GM12874 (cell line): ENCODE data around the gene FRMD4A.

Experiments used
- TF ChIP-seq, protein P1 (sequence below): IDR thresholded peaks from 2 replicates; pipeline ENCODE4 v1.5.1; 2011; ENCODE audit warnings: low read depth, mild to moderate bottlenecking, control low read depth, low read length, moderate library complexity; ENCODE audit not compliant: insufficient read depth

Gene FRMD4A

GRCh38 chr10:13823096-13823708 is 507.5 kb downstream of the FRMD4A start:
- TF ChIP-seq, protein P1, sequence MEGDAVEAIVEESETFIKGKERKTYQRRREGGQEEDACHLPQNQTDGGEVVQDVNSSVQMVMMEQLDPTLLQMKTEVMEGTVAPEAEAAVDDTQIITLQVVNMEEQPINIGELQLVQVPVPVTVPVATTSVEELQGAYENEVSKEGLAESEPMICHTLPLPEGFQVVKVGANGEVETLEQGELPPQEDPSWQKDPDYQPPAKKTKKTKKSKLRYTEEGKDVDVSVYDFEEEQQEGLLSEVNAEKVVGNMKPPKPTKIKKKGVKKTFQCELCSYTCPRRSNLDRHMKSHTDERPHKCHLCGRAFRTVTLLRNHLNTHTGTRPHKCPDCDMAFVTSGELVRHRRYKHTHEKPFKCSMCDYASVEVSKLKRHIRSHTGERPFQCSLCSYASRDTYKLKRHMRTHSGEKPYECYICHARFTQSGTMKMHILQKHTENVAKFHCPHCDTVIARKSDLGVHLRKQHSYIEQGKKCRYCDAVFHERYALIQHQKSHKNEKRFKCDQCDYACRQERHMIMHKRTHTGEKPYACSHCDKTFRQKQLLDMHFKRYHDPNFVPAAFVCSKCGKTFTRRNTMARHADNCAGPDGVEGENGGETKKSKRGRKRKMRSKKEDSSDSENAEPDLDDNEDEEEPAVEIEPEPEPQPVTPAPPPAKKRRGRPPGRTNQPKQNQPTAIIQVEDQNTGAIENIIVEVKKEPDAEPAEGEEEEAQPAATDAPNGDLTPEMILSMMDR: no peak

GRCh38 chr10:13822490-13822889 is 508.2 kb downstream of the FRMD4A start:
- TF ChIP-seq, protein P1: no peak

- TF ChIP-seq, protein P1: no peak
Measured at GRCh38 chr10:13820964-13821337, 509.8 kb downstream of the FRMD4A start.

DNA sequence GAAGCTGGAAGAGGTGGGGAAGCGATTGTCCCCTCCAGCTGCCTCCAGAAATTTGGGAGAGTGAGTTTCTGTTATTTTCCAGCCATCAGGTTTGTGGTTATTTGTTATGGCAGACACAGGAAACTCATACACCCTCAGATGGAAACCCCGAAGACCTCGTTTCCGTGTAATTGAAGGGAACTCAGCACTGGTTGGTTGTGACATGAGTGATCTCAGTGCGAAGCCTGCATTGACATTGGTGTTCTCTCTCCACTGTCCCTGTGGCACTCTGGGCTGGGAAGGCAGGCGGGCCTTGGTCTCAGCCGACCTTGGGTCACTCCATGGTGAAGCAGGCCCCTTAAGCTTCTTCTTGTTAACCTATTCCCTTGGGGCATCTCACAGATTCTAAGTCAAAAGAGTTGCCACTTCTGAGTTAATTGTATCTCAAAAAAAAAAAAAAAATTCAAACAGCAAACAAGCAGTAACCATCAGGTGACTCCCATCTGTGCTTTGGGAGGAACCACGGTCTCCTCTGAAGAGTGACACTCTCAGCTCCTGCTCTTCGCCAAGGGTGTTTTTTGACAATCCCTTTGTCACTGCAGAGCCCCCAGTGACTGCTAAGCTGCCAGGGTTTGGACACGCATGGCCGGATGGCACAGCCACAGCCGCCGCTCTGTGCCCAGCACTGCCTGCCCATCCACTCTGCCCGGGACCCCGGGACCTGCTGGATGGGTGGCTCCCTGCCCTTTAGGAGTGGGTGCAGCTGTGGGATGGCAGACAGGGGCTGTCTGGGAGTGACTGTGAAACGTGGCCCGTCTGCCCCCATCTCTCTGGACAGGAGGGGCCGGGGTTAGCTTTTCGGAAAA is 510.4 kb downstream of the FRMD4A start:
- TF ChIP-seq, protein P1: no peak

GRCh38 chr10:13816195-13816925 is 514.4 kb downstream of the FRMD4A start:
- TF ChIP-seq, protein P1: no peak

DNA sequence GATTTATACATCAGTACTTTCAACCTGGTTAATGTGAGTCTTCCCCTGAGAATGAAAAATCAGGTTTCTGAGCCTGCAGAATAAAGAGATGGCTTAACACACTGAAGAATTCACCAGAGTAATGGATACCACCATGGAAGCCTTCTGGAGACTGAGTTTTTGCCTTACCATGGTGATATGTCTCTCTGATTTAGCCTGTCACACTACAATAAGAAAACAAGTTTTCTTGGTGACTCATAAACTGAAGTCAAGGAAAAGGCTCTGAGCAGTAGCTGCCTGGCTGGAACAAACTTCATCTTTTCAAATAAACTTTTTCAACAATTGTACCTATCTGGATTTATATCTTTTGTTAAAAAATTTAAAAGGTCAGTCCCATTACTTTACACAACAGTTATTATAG is 515.0 kb downstream of the FRMD4A start:
- TF ChIP-seq, protein P1: no peak

GRCh38 chr10:13813550-13813949 is 517.2 kb downstream of the FRMD4A start:
- TF ChIP-seq, protein P1: no peak
